Astrocyte (in vitro differentiated cells and primary cell): Measurements from ENCODE around the gene MED22.

Experiments
- EZH2 ChIP-seq: IDR thresholded peaks from 2 replicates; pipeline ENCODE4 v1.6.1; 2012; ENCODE audit warnings: mild to moderate bottlenecking, low read length, inconsistent platforms; ENCODE audit not compliant: insufficient read depth
- TF ChIP-seq, protein P1 (sequence below): IDR thresholded peaks from 2 replicates; pipeline ENCODE4 v1.5.1; 2011; ENCODE audit warnings: low read depth, mild to moderate bottlenecking, inconsistent platforms, low read length, moderate library complexity; ENCODE audit not compliant: insufficient read depth

GRCh38 chr9:133344071-133344470, 3.9 kb downstream of the MED22 start:
- TF ChIP-seq, protein P1, sequence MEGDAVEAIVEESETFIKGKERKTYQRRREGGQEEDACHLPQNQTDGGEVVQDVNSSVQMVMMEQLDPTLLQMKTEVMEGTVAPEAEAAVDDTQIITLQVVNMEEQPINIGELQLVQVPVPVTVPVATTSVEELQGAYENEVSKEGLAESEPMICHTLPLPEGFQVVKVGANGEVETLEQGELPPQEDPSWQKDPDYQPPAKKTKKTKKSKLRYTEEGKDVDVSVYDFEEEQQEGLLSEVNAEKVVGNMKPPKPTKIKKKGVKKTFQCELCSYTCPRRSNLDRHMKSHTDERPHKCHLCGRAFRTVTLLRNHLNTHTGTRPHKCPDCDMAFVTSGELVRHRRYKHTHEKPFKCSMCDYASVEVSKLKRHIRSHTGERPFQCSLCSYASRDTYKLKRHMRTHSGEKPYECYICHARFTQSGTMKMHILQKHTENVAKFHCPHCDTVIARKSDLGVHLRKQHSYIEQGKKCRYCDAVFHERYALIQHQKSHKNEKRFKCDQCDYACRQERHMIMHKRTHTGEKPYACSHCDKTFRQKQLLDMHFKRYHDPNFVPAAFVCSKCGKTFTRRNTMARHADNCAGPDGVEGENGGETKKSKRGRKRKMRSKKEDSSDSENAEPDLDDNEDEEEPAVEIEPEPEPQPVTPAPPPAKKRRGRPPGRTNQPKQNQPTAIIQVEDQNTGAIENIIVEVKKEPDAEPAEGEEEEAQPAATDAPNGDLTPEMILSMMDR = no peak
- TF ChIP-seq EZH2 = no peak
